Daoy (cell line): ENCODE measurements around the gene GRK2. TPM values are rescaled to one million over a fixed set of nuclear protein-coding genes. Genes with fewer than 3 reads are reported as not detected.
A peak's percentile ranks its signal among the peaks of the same experiment; 100 is the strongest.
"Not testable (repeated sequence)": the region's sequence is repeated elsewhere in the genome, so short reads cannot be mapped to it uniquely, and the experiment has no call there.

Experiments
- DNase-seq: peaks from one replicate; pipeline ENCODE4 v3.0.0-alpha.2; 2015; ENCODE audit warnings: low read depth
- total RNA-seq: library from RNA; depleted of rRNA; stranded (reverse); fragments of >200 nt; shearing (Covaris generic); gene quantifications from 2 replicates; pipeline ENCODE4 v1.2.3, GENCODE V29; 2014; rRNA removed

Gene GRK2
- 27.5 and 54.1 TPM in 2 replicates for total RNA-seq

DNA sequence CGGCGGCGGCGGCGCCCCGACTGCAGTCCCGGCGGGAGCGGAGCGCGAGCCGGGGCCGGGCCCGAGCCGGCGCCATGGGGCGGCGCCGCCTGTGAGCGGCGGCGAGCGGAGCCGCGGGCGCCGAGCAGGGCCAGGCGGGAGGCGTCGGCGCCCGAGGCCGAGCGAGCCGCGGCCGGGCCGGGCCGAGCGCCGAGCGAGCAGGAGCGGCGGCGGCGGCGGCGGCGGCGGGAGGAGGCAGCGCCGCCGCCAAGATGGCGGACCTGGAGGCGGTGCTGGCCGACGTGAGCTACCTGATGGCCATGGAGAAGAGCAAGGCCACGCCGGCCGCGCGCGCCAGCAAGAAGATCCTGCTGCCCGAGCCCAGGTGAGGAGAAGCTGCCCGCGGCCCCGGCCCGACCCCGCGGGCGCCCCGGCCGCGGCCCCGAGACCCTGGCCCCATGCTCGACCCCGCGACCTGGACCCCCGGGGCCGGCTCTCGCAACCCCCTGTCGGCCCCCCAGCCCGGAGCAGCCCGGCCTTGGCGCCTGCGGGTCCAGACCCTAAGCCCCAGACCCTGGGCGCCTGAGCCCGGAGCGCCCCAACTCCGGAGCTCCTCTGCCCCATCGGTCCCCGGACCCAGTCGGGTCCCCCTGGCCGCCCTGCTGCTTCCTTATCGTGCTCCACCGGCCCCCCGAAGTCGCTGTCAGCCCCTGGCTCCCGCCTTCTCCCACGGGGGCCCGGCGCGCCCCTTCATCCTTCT is at the start of gene GRK2:
TSS of gene GRK2 (plus strand) at position 25 of the 739 bp plus-strand sequence. CDS start at position 252, 227 bp downstream.
- DNase-seq: peak; percentile 70

DNA sequence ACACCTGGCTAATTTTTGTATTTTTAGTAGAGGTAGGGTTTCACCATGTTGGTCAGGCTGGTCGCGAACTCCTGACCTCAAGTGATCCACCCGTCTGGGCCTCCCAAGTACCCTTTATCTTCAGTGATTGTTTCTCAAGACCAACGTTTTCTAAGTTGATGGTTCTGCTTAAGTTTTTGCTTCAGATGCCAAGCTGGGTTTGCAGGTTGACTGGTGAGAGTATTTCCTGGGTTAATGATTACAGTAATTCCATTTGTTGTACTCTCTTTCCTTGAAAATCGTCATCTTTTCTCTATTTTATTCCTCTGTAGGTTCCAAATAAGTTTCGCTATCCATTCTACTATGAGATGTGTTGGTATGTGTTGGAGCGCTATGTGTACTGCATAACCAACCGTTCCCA is 38.5 kb upstream of the GRK2 start:
- DNase-seq: no peak

DNA sequence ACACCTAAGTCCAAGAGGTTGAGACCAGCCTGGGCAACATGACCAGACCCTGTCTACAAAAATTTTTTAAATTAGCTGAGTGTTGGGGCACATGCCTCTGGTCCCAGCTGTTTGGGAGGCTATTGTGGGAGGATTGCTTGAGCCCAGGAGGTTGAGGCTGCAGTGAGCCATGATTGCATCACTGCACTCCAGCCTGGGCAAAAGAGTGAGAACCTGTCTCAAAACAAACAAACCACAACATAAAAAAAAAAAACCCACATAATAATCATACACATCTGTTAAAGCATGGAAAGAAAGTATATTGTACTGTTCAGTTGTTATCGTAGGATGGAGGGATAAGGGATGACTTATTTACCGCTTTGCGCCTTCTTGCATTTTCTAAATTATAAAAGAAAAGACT is 35.9 kb upstream of the GRK2 start:
- DNase-seq: no peak

- DNase-seq: no peak
Measured at GRCh38 chr11:67230886-67231285, 35.4 kb upstream of the GRK2 start.

DNA sequence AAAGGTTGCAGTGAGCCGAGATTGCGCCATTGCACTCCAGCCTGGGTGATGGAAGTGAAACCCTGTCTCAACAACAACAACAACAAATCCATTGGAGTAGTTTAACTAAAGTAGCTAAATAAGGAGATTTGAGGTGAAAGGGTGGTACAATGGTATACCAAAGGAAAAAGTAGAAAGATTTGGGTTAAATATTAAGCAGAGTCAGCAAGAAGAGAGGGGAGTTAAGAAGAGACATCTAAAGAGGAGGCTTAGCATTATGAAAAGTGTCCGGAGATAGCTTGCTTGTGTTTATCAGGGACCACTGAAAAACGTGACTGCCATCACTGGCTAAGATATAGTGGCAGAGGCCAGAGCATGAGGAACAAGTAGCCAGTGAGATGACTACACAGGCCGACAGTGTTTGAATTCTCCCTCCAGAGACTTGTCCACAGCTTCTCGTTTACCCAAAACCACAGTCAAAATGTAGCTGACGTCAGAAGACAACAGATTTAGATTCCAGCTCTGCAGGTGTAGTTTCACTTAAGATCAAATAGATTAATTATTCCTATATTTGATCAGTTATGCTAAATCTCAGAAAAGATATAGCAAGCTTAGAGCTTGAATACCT is 32.6 kb upstream of the GRK2 start:
- no peak for DNase-seq

GRCh38 chr11:67234571-67234970 is 31.7 kb upstream of the GRK2 start:
- not testable (repeated sequence) for DNase-seq

- DNase-seq: no peak
Measured at GRCh38 chr11:67237574-67237973, 28.7 kb upstream of the GRK2 start.

DNA sequence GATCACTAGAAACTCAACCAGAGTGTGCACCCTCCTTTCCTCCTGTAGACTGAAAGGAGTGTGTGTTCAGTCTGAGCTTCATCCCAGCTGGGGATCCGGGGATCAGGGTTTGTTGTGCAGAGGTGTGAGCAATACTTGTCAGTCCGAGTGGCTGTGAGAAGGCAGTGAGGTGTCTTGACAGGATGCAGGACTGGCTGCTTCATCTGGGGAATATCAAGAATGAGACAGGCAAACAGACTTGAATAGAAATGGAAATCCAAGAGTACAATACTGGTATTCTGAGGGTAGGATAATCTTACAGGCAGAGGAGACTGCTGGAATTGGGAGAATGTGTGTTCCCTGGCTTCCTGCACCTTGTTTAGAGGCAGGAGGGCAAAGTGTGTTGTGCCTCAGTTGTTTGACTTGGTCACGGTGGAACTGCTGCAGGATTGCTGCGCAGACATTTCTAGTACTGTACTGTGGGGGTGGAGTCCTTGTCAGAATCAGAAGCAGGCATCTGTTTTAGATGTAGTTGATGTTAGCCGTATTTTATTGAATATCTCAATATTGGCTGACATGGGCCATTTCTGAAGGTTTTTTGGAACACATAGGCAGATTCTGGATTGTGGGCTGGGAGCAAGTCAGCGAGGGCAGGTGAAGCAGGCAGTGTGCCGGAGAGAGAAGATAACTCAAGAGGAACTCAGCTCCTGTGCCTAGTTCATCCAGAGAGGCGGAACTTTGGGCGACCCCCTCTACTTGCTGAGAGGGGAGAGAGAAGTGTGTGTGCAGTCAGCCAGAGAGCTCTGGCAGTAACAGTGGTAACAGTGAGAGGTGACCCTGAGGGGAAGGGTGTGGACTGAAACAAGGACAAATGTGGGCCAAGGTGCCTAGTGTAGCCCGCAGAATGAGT is 27.1 kb upstream of the GRK2 start:
- peak; percentile 19 for DNase-seq

DNA sequence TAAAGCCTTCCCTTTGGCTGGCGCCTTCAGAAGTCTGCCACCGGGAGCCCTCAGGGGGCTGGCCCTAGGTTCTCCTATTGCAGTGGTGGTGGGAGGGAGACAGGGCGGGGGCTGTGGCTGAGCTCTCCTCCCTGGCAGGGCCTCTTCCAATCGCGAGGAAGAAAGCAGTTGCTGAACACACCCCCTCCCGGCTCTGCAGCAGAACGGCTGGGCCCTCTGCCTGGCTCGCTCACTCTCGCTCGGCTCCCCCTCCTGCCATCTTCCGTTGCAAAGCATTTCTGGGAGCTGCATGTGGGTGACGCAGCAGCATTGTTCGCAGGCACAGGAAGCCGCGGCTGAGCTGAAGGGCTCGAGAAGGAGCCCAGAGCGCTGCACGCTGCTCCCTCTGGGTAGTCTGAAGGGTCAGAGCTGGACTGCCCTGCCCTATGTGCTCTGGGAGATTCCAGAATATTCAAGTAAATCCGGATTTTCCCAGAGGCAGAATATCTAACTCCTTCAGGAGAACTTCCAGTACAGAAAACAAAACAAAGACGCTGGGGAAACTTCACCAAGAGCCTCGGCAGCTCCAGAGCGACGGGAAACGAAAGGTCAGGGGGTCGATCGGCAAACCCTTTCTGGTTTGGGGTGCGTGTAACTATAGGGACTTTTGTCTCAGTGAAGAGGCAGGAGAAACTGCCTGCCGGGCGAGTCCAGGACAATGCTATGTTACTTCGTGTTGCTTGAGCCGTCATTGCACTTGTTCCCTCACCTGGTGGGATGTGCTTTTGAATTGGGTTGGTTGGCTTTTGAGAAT is 26.3 kb upstream of the GRK2 start:
- DNase-seq: peak; percentile 99

DNA sequence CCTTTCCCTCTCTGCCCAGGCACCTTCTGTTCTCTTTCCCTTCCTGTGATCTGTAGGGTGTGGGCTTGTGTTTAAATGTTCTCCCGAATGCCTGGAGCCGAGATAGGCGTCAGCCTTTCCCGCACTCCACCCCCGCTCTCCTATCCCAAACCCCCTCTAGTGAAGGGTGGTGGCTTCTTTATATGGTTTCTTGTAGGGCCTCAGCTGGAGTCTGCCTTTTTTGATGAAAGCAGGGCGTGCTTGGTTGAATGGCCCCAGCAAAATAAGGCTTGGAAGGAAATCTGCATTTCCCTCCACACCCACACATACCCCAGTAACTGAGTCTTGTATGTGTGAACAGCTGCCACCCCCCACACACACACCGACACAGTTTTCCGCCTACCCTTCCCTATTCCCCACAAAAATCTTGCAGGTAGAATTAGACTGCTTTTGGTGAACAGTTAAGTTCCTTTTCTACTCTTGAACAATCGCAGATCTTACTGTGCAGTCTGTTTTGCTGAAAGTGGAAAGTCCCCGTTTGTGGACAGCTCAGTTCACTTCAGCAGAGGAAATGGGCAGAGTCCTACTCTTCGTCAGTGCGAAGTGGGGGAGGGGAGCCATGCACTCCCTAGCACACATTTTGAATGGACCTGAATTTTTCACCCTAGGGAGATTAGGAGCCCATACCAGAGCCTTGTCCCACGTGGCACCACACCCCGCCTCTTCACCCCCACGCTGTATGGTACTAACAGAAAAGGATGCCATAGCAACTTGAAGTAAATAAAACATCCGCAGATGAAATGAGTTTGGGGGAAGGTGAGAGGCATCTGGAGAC is 25.5 kb upstream of the GRK2 start:
- DNase-seq: peak; percentile 75

- no peak for DNase-seq
Measured at GRCh38 chr11:67242548-67242947, 23.7 kb upstream of the GRK2 start.

GRCh38 chr11:67243051-67243450 is 23.2 kb upstream of the GRK2 start:
- no peak for DNase-seq

GRCh38 chr11:67245046-67245445 is 21.2 kb upstream of the GRK2 start:
- DNase-seq: no peak

- DNase-seq: no peak
Measured at GRCh38 chr11:67247946-67248550, 18.2 kb upstream of the GRK2 start.

- no peak for DNase-seq
Measured at GRCh38 chr11:67248653-67249052, 17.6 kb upstream of the GRK2 start.

DNA sequence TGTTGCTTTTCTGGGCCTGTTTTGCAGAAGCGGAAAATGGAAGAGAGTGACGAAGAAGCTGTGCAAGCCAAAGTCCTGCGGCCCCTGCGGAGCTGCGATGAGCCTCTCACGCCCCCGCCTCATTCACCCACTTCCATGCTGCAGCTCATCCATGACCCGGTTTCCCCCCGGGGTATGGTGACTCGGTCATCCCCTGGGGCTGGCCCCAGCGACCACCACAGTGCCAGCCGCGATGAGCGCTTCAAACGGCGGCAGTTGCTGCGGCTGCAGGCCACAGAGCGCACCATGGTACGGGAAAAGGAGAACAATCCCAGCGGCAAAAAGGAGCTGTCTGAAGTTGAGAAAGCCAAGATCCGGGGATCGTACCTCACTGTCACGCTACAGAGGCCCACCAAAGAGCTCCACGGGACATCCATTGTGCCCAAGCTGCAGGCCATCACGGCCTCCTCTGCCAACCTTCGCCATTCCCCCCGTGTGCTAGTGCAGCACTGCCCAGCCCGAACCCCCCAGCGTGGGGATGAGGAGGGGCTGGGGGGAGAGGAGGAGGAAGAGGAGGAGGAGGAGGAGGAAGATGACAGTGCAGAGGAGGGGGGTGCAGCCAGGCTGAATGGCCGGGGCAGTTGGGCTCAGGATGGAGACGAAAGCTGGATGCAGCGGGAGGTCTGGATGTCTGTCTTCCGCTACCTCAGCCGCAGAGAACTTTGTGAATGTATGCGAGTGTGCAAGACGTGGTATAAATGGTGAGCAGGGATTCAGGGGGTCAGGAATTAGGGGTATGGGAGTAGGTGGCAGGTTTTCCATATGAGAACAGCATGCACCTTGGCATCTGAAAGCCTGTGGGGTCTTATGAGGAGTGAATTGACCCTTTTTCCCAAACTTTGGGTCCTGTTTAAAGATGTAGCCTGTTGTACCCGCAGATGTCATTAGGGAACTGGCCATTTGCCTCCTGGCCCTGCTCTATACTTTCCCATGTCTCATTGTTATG is 15.9 kb upstream of the GRK2 start:
- DNase-seq: no peak

GRCh38 chr11:67251841-67252240 is 14.4 kb upstream of the GRK2 start:
- no peak for DNase-seq

- DNase-seq: peak; percentile 32
Measured at GRCh38 chr11:67252831-67253239, 13.4 kb upstream of the GRK2 start.
